Body of pancreas (tissue), 4 donors: ENCODE results near the gene DCUN1D5. TPM values are rescaled to one million over a fixed set of nuclear protein-coding genes. Genes with fewer than 3 reads are reported as not detected.

Source experiments
- ATAC-seq: fragments of 150-250 bp; one replicate; pipeline ENCODE4 v1.9.1; 2016
- DNase-seq, 4 donors: peaks; one replicate each; pipeline ENCODE4 v3.0.0-alpha.2; 2019
- H3K27ac ChIP-seq, 4 donors: fragments of 200-600 bp; sonication (generic); 1 replicate in 3 of 4; 2 replicates in 1 of 4; pipeline versions ENCODE4 v1.5.1 to v1.6.1; 2016 to 2019; ENCODE audit warnings: mild to moderate bottlenecking in 1 of 4, mixed read lengths in 1 of 4, moderate library complexity in 1 of 4
- H3K27me3 ChIP-seq, 2 donors: fragments of 200-600 bp; sonication (generic); one replicate each; pipeline ENCODE4 v1.6.0; 2016; ENCODE audit warnings: mild to moderate bottlenecking in 1 of 2
- H3K36me3 ChIP-seq, 2 donors: fragments of 200-600 bp; sonication (generic); replicated peaks in 1 of 2; 2 replicates each; pipeline ENCODE4 v1.5.1; 2016; ENCODE audit warnings: low read depth in 2 of 2; ENCODE audit not compliant: insufficient read depth in 1 of 2
- H3K4me1 ChIP-seq: fragments of 200-600 bp; sonication (generic); one replicate; pipeline ENCODE4 v1.6.0; 2016
- H3K4me3 ChIP-seq, 2 donors: fragments of 200-600 bp; sonication (generic); 1 replicate in 1 of 2; 2 replicates in 1 of 2; pipeline ENCODE4 v1.5.1; 2016 to 2019
- H3K9me3 ChIP-seq, 3 donors: fragments of 200-600 bp; sonication (generic); 1 replicate in 2 of 3; 2 replicates in 1 of 3; pipeline ENCODE4 v1.5.1; 2016
- POLR2A ChIP-seq, 3 donors: fragments of 450-650 bp; IDR thresholded peaks; one replicate each; pipeline ENCODE4 v1.6.1; 2016; ENCODE audit warnings: antibody characterized with exemption in 3 of 3, mild to moderate bottlenecking in 2 of 3
- whole genome bisulfite sequencing, 2 donors: methylation state at CpG; one replicate each; pipeline ENCODE4 v1.1.5; 2017; 5-methylcytosine and 5-hydroxymethylcytosine counted together
- intact Hi-C: fragments of 100-400 bp; cut with DNase I; formaldehyde crosslinking; loops from one replicate; pipeline ENCODE4 v1.15.1; 2023
- total RNA-seq, 2 donors: library from RNA; depleted of rRNA; stranded (reverse); fragments of >200 nt; gene quantifications; one replicate each; pipeline ENCODE4 v1.1.0, GENCODE V29; 2016
- TF ChIP-seq, protein P1 (sequence below), 7 experiments: fragments of 450-650 bp in 4 of 7; fragments of 200-600 bp in 3 of 7; sonication (generic) in 3 of 7; IDR thresholded peaks; one replicate each; pipeline ENCODE4 v1.5.1; 2016 to 2019; ENCODE audit warnings: antibody characterized with exemption in 7 of 7

Gene DCUN1D5
- total RNA-seq, 2 donors from 2014 or later: 16.6 to 70.5 TPM

DNA sequence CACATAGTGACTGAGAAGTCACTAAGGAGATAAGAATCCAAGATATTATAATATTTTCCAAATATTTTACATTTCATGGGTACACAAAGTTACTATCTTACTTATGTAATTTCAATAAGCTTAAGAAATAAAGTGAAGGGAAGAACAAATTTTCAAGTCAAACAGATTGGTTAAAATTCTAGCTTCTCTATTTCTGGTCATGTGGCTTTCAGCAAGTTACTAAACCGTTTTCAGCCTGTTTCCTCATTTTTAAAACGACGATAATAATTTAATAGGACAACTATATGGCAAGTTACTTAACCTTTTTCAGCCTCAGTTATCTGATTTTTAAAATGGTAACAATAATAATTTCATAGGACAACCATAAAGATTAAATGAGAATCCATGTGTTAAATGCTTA is 15.6 kb downstream of the DCUN1D5 start:
- TF ChIP-seq, protein P1, sequence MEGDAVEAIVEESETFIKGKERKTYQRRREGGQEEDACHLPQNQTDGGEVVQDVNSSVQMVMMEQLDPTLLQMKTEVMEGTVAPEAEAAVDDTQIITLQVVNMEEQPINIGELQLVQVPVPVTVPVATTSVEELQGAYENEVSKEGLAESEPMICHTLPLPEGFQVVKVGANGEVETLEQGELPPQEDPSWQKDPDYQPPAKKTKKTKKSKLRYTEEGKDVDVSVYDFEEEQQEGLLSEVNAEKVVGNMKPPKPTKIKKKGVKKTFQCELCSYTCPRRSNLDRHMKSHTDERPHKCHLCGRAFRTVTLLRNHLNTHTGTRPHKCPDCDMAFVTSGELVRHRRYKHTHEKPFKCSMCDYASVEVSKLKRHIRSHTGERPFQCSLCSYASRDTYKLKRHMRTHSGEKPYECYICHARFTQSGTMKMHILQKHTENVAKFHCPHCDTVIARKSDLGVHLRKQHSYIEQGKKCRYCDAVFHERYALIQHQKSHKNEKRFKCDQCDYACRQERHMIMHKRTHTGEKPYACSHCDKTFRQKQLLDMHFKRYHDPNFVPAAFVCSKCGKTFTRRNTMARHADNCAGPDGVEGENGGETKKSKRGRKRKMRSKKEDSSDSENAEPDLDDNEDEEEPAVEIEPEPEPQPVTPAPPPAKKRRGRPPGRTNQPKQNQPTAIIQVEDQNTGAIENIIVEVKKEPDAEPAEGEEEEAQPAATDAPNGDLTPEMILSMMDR (IDR thresholded peaks at IDR 0.05): no peak
- no peak for TF ChIP-seq POLR2A (IDR thresholded peaks at IDR 0.05)
- no peaks in the 10 kb centered on the region for H3K27me3 ChIP-seq
- no peaks in the 10 kb centered on the region for H3K9me3 ChIP-seq
- H3K36me3 ChIP-seq: peaks cover 0 to 12% of the 10 kb centered on the region in 2 donors
- WGBS, 2 donors: 84 to 93% methylated on average over 3 of the region's 3 CpGs
- intact Hi-C loops: no loop called here
- H3K4me1 ChIP-seq: no peaks in the 10 kb centered on the region
- H3K27ac ChIP-seq: no peak overlapping the region
- ATAC-seq (no peak), DNase-seq (no peak)
- no peak overlapping the region for H3K4me3 ChIP-seq

DNA sequence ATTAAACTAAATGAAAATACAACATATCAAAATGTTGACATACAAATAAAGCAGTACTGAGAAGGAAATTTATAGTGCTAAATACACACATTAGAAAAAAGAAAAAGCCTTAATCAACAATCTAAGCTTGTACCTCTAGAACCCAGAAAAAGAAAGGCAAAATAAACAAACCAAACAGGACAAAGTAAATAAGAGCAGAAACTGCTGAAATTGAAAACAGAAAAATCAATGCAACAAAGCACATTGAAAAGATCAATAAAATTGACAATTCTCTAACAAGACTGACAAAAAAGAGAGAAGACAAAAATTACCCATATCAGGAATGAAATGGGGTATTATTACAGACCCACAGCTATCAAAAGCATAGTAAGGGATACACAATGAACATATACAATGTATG is 21.0 kb downstream of the DCUN1D5 start:
- DNase-seq (no peak), ATAC-seq (no peak)
- TF ChIP-seq, protein P1 (IDR thresholded peaks at IDR 0.05): no peak
- TF ChIP-seq POLR2A (IDR thresholded peaks at IDR 0.05): no peak
- Histone ChIP-seq H3K36me3 (peaks cover 0 to 3% of the 10 kb centered on the region in 2 donors), H3K4me1 (peaks cover 10% of the 10 kb centered on the region), H3K9me3 (no peaks in the 10 kb centered on the region), H3K27me3 (peaks cover 0 to 3% of the 10 kb centered on the region in 2 donors), H3K27ac (no peak overlapping the region), H3K4me3 (no peak overlapping the region)
- intact Hi-C loops: no loop called here

DNA sequence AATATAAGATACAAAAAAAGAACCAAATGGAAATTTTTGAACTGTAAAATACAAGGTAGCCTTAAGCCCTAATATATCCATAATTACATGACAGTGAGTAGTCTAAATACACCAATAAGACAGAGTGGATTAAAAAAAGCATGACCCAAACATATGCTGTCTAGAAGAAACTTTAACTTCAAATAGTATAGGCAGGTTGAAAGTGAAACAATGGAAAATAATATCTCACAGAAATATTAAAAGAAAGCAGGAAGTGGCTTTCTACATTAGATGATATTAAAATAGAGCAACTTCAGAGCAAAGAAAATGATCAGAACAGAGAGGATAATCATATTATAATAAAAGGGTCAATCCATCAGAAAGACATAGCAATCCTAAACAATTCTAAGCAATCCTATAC is 21.8 kb downstream of the DCUN1D5 start:
- Histone ChIP-seq H3K4me1 (peaks cover 10% of the 10 kb centered on the region), H3K4me3 (no peak overlapping the region), H3K36me3 (peaks cover 2 to 3% of the 10 kb centered on the region in 2 donors), H3K27me3 (peaks cover 0 to 3% of the 10 kb centered on the region in 2 donors), H3K27ac (no peak overlapping the region), H3K9me3 (no peaks in the 10 kb centered on the region)
- ATAC-seq: no peak
- no peak for DNase-seq
- TF ChIP-seq, protein P1 (IDR thresholded peaks at IDR 0.05): no peak
- no peak for TF ChIP-seq POLR2A (IDR thresholded peaks at IDR 0.05)
- intact Hi-C loops: no loop called here

DNA sequence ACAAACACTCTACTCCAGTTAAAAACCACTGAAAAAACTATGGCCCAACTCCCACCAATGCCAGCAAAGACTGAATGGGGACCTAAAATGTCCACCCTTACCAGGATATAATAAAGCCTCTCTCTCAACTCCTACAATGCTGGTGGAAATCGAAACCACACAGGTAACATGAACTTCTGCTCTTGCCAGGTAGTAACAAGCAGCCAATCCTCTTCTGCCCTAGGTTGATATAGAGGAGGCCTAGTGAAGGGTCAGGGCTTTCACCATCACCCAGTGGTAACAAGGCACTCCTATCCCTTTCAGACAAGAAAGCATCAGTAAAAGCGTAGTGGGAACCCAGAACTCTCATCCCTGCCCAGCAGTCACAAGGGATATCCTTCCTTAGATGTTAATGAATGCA is 22.6 kb downstream of the DCUN1D5 start:
- H3K27ac ChIP-seq: no peak overlapping the region
- TF ChIP-seq, protein P1 (IDR thresholded peaks at IDR 0.05): no peak
- no peak for TF ChIP-seq POLR2A (IDR thresholded peaks at IDR 0.05)
- DNase-seq (no peak), ATAC-seq (no peak)
- no peaks in the 10 kb centered on the region for H3K9me3 ChIP-seq
- intact Hi-C loops: no loop called here
- peaks cover 0 to 4% of the 10 kb centered on the region in 2 donors for H3K36me3 ChIP-seq
- 93 to 97% methylated on average over 2 of the region's 2 CpGs for WGBS, 2 donors
- H3K27me3 ChIP-seq: peaks cover 0 to 3% of the 10 kb centered on the region in 2 donors
- H3K4me3 ChIP-seq: no peak overlapping the region
- peaks cover 10% of the 10 kb centered on the region for H3K4me1 ChIP-seq

DNA sequence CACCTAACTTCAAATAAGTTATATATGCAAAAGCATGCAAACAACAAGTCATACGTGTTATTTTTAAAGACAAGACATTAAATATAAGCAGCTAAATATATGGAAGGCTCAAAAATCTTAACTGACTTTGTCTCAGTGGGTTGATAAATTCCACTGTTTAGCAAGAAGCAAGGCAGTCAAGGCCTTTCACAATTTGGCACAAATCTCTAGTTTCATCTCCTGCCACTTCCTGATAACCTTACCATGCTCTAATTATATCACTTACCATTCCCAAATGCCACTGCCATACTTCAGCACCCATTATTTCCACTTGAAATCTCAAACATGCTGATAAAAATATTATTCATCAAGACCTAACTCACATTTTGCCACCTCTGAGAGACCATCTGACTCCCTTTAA is 24.8 kb downstream of the DCUN1D5 start:
- no peak for DNase-seq
- intact Hi-C loops: no loop called here
- no peak overlapping the region for H3K27ac ChIP-seq
- no peaks in the 10 kb centered on the region for H3K9me3 ChIP-seq
- no peak for TF ChIP-seq POLR2A (IDR thresholded peaks at IDR 0.05)
- TF ChIP-seq, protein P1 (IDR thresholded peaks at IDR 0.05): no peak
- peaks cover 0 to 3% of the 10 kb centered on the region in 2 donors for H3K27me3 ChIP-seq
- peaks cover 10% of the 10 kb centered on the region for H3K4me1 ChIP-seq
- 75 to 90% methylated on average over 1 of the region's 1 CpG for WGBS, 2 donors
- H3K4me3 ChIP-seq: no peak overlapping the region
- H3K36me3 ChIP-seq: peaks cover 4 to 9% of the 10 kb centered on the region in 2 donors
- ATAC-seq: no peak
